ENCODE results near the gene SERPINE1.

DNA sequence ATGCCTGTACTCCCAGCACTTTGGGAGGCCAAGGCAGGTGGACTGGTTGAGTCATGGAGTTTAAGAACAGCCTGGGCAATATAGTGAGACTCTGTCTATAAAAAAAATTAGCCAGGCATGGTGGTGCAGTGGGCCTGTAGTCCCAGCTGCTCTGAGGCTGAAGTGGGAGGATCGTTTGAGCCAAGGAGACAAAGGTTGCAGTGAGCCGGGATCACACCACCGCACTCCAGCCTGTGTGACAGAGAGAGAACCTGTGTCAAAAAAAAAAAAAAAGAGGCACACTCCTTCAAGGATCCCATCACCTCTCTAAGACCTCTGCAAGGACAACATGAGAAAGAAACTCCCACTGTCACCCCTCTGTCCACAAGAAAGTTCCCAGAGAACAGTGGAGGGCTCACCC lies 48.8 kb downstream of the SERPINE1 start:
- TF ChIP-seq, protein P1, sequence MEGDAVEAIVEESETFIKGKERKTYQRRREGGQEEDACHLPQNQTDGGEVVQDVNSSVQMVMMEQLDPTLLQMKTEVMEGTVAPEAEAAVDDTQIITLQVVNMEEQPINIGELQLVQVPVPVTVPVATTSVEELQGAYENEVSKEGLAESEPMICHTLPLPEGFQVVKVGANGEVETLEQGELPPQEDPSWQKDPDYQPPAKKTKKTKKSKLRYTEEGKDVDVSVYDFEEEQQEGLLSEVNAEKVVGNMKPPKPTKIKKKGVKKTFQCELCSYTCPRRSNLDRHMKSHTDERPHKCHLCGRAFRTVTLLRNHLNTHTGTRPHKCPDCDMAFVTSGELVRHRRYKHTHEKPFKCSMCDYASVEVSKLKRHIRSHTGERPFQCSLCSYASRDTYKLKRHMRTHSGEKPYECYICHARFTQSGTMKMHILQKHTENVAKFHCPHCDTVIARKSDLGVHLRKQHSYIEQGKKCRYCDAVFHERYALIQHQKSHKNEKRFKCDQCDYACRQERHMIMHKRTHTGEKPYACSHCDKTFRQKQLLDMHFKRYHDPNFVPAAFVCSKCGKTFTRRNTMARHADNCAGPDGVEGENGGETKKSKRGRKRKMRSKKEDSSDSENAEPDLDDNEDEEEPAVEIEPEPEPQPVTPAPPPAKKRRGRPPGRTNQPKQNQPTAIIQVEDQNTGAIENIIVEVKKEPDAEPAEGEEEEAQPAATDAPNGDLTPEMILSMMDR (IDR thresholded peaks at IDR 0.05) = no peak
- no peak for TF ChIP-seq POLR2A (IDR thresholded peaks at IDR 0.05)

Measured in thyroid gland (tissue), 4 donors.